ENCODE data around the gene NDUFB7.
"Not testable (repeated sequence)": the region's sequence is repeated elsewhere in the genome, so short reads cannot be mapped to it uniquely, and the experiment has no call there.

Gene NDUFB7

GRCh38 chr19:14570864-14571527 lies 870 bp downstream of the NDUFB7 start:
- no peak for DNase-seq

- DNase-seq: no peak
These were observed 4.8 kb downstream of the NDUFB7 start for GRCh38 chr19:14567079-14567478.

- no peak for DNase-seq
These were observed 5.2 kb downstream of the NDUFB7 start for GRCh38 chr19:14566712-14567077.

GRCh38 chr19:14565765-14566711 lies 5.8 kb downstream of the NDUFB7 start:
- DNase-seq: no peak

DNA sequence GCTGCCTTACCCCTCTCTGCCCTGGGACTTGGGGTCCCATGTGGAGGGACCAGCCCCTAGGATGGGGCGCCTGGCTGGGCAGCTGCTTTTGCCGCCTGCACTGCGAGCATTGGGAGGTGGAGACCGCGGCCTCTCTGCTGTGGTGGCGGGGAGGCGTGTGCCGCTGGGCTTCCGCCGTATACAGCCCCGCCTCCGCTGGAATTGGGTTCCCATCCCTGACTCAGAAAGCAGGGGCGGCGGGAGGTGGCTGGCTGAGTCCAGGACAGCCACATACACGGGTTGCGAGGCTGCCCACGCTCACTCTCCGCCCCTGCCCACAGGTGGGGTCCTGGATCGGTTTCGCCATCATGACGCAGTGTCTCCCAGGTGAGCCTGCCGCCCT lies 6.6 kb downstream of the NDUFB7 start:
- DNase-seq: no peak

DNA sequence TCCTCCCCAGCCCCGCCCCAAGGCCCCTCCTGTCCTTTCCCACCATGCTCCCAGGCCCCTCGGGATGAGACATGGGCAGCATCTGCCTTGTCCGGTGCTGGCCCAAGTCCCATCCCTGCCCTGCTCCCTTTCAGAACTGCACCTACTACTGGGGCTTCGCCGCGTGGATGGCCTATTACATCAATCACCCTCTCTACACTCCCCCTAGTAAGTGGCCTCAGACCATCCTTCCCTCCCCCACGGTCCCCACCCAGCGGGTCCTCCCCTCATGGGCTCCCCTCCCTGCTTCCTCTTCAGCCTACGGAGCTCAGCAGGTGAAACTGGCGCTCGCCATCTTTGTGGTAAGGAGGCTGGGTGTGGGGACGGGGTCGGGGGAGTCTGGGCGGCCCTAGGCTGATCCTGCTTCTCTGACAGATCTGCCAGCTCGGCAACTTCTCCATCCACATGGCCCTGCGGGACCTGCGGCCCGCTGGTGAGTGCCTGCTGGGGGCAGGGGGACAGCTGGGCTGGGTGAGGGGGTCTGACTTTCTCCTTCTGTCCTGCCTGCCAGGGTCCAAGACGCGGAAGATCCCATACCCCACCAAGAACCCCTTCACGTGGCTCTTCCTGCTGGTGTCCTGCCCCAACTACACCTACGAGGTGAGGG lies 7.1 kb downstream of the NDUFB7 start:
- DNase-seq: not testable (repeated sequence)

DNA sequence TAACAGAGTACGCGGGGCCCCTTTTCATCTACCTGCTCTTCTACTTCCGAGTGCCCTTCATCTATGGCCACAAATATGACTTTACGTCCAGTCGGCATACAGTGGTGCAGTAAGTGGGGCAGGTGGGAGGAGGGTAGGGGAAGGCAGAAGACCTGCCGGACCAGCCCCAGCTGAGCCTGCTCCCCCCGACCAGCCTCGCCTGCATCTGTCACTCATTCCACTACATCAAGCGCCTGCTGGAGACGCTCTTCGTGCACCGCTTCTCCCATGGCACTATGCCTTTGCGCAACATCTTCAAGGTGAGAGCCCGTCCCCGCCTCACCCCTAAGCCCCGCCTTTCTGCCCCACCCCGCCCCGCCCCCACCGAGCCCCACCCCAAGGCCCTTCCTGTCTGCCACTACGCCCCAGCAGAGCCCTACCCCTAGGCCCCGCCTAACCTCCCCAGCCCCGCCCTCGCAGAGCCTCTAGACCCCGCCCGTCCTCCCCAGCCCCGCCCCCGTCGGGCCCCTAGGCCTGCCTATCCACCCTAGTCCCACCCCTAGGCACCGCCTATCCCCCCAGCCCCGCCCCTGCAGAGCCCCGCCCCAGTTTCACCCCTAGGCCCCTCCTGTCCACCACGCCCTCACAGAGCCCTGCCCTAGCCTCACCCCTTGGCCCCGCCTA lies 7.7 kb downstream of the NDUFB7 start:
- DNase-seq: no peak

- DNase-seq: no peak
These were observed 8.3 kb downstream of the NDUFB7 start for GRCh38 chr19:14563590-14563926.

- DNase-seq: no peak
These were observed 8.9 kb downstream of the NDUFB7 start for GRCh38 chr19:14562660-14563589.

- DNase-seq: no peak
These were observed 10.0 kb downstream of the NDUFB7 start for GRCh38 chr19:14561847-14562351.

GRCh38 chr19:14561249-14561648 lies 10.6 kb downstream of the NDUFB7 start:
- DNase-seq: no peak

DNA sequence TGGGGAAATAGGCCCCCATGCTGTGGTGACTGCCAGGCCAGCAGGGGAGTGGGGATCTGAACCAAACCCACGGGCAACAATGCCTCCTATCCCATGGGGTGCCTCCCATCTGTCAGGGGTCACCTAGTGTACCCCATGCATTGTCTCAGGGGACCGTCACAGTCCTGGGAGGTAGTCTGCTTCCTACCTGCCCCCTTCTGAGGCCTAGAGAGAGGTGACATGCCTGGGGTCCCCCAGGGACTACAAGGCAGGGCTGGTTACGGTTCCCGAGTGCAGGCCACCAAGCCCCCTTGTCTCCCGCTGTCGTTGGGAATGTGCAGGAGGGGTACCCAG lies 11.1 kb downstream of the NDUFB7 start:
- DNase-seq: no peak

GRCh38 chr19:14559916-14560775 lies 11.7 kb downstream of the NDUFB7 start:
- no peak for DNase-seq

- DNase-seq: no peak
These were observed 13.3 kb downstream of the NDUFB7 start for GRCh38 chr19:14558370-14559066.

DNA sequence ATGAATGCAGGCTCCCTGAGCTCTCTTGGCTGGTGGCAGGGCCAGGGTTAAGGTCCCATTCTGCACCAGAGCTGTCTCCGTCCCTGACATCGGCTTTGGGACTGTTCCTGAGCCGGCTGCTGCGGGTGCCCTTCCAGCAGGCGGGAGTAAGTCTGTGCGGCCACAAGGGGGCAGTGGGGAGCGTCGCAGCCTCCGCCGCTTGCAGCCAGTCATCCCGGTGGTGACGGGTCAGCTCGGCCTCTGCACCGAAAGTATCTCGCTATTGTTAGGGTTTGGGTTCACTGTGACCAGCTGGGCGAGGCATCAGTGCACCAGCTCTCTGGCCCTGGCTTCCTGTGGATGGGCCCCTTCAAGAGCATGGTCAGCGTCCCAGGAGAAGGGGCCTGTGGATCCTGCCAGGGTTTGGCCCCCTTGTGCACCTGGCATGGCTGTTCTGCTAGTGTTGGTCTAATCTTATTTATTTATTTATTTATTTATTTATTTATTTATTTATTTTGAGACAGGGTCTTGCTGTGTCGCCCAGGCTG lies 15.1 kb downstream of the NDUFB7 start:
- DNase-seq: peak; percentile 34

DNA sequence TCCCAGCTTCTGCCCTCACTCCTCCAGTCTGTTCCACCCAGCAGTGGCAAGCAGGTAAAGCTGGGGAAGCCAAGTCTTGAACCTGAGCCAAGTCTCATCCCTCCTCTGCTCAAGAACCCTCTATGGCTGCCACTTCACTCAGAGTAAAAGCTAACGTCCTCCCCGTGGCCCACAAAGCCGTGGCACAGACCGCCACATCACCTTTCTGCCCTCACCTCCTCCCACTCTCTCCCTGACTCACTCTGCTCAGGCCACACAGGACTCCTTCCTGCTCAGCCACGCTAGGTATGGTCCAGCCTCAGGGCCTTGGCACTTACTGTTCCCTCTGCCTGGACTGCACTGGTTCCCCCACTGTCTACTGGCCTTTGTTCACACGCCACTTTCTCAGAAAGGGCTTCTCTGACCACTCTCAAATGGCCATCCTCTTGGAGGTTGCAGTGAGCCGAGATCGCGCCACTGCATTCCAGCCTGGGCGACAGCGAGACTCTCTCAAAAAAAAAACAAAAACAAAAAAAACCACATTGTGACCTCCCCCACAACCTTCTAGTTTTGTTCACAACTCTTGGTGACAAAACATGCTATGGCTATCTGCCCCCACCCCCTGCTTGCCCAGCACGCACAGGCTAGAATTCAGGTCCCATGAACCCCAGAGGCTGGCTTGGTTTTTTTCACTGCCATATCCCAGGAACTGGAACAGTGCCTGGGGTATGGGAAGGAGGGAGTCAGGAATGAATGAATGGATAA lies 15.8 kb downstream of the NDUFB7 start:
- no peak for DNase-seq

DNA sequence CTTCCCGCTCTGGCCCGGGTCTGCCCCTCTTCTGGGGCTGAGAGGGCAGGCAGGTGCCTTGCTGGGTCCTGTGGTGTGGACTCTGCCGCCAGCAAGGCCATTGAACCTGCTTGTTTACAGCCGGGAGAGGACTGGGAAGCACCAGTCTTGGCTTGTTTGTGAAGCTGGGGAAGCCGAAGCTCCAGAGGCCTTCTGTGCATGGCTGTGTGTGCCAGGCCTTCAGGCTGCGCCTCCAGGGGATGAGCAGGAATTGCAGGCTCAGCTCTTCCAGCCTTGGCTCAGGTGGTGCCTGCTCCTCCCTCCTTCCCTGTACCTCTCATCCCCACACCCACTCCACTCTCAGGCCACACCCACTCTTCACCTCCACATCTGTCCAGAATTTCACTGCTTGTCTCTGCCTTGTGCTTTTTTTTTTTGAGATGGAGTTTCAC lies 17.5 kb downstream of the NDUFB7 start:
- DNase-seq: peak; percentile 58

DNA sequence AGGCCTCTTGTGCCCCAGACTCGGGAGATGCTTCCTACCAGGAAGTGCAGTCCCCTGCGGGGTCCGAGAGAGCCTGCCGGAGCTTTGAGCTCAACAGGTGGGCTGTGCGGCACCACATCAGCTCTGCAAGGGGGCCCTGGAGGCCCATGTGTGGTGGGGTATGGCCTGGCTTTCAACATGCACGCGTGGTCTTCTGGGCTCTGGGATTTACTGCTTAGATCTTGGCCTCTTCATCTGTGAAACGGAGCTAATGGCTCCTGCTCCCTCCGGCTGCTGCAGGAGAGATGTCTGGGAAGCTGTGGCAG lies 18.0 kb downstream of the NDUFB7 start:
- no peak for DNase-seq

All from NCI-H1694 treated with DMSO at 0.1 percent for 48 hours (cell line).